HFF-Myc (cell line): Measurements from ENCODE around the gene DOC2A.
"Not testable (repeated sequence)": the region's sequence is repeated elsewhere in the genome, so short reads cannot be mapped to it uniquely, and the experiment has no call there.

Source experiments
- DNase-seq: peaks from one replicate; pipeline ENCODE4 v3.0.0-alpha.2; 2011; ENCODE audit warnings: low read depth; ENCODE audit errors: extremely low read depth
- H3K4me3 ChIP-seq: replicated peaks from 2 replicates; pipeline ENCODE4 v1.5.1; 2011; ENCODE audit warnings: low read depth, mild to moderate bottlenecking, control low read depth, low read length
- CTCF ChIP-seq: IDR thresholded peaks from 2 replicates; pipeline ENCODE4 v1.5.1; 2012; ENCODE audit warnings: mild to moderate bottlenecking, low read depth, low read length, control low read depth; ENCODE audit errors: missing control alignments

The DOC2A gene

DNA sequence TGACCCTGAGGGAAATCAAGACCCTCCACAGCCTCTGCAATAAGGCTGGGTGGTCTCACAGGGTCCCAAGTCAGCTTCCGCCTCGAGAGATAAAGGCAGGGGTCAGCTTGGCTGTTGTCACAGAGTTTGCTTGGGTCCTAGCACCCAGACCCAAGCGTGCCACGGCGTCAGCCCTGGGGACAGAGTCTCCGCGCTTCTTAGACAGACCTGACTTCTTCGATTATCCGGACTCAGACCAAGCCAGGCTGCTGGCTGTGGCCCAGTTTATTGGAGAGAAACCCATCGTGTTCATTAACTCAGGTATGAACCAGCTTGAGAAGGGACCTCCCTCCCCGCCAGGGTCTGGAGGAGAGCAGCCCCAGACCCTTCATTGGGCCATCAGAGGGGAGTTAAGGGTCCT lies 12.8 kb upstream of the DOC2A start:
- no peak overlapping the region for H3K4me3 ChIP-seq
- DNase-seq: no peak
- no peak for TF ChIP-seq CTCF

DNA sequence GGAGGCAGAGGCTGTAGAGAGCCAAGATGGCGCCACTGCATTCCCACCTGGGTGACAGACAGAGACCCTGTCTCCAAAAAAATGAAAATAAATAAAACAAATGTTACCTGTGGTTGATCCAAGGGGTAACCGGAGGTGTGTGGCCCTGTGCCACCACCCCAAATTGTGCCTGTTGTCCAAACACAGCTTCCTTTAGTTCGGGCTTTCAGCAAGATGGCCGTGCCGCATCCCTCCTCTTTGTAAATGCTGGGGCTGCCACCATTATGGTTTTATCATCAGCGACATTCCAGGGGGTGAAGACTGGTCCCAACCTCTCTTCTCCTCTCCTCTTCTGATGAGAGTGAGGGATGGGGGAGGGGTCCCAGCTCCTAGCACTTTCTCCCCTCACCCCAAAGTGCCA lies 12.1 kb upstream of the DOC2A start, which contains the start of gene C16orf92:
Gene C16orf92, plus strand, starts transcription at position 312 of the 400 bp plus-strand sequence. CDS start 143 bp downstream, outside the sequence.
- no peak for DNase-seq
- H3K4me3 ChIP-seq: no peak within 1 kb of the TSS
- no peak for TF ChIP-seq CTCF

GRCh38 chr16:30018731-30019158 lies 7.9 kb upstream of the DOC2A start:
- no peak for TF ChIP-seq CTCF
- no peak for DNase-seq
- H3K4me3 ChIP-seq: no peak overlapping the region

GRCh38 chr16:30017937-30018336 lies 7.1 kb upstream of the DOC2A start:
- not testable (repeated sequence) for DNase-seq

DNA sequence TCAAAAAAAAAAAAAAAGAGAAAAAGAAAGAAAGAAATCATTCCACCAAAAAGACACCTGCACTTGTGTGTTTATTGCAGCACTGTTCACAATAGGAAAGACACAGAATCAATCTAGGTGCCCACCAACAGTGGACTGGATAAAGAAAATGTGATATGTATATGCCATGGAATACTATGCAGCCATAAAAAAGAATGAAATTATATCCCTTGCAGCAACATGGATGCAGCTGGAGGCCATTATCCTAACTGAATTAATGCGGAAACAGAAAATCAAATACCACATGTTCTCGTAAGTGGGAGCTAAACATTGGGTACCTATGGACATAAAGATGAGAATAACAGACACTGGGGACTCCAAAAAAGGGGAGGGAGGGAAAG lies 6.4 kb upstream of the DOC2A start:
- TF ChIP-seq CTCF: no peak
- DNase-seq: no peak
- no peak overlapping the region for H3K4me3 ChIP-seq

More at GRCh38 chr16:30017937-30018336, 7.1 kb upstream of the DOC2A start:
- H3K4me3 ChIP-seq: not testable (repeated sequence)

GRCh38 chr16:30016555-30017276 lies 5.9 kb upstream of the DOC2A start:
- H3K4me3 ChIP-seq: no peak overlapping the region
- no peak for TF ChIP-seq CTCF
- no peak for DNase-seq

DNA sequence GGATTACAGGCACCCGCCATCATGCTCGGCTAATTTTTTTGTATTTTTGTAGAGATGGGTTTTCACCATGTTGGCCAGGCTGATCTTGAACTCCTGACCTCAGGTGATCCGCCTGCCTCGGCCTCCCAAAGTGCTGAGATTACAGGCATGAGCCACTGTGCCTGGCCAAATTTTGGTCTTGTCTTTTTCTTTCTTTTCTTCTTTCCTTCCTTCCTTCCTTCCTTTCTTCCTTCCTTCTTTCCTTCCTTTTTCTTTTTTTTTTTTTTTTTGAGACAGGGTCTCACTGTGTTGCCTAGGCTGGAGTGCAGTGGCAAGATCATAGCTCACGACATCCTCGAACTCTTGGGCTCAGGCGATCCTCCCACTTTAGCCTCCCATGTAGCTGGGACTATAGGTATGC lies 4.6 kb upstream of the DOC2A start:
- not testable (repeated sequence) for H3K4me3 ChIP-seq, DNase-seq

- not testable (repeated sequence) for DNase-seq, H3K4me3 ChIP-seq
Measured at GRCh38 chr16:30012598-30012997, 1.8 kb upstream of the DOC2A start.
